LHCN-M2 (cell line): ENCODE data around the gene ZNF705A. TPM values are rescaled to one million over a fixed set of nuclear protein-coding genes. Genes with fewer than 3 reads are reported as not detected.
A peak's percentile ranks its signal among the peaks of the same experiment; 100 is the strongest.
"Not testable (repeated sequence)": the region's sequence is repeated elsewhere in the genome, so short reads cannot be mapped to it uniquely, and the experiment has no call there.

Experiments used
- DNase-seq: peaks from one replicate; pipeline ENCODE4 v3.0.0-alpha.2; 2012; ENCODE audit warnings: low read depth
- polyA plus RNA-seq: library from polyadenylated mRNA; unstranded; fragments of >200 nt; gene quantifications from one replicate; pipeline ENCODE4 v1.2.1, GENCODE V29; 2012; ENCODE audit warnings: missing spikeins
- total RNA-seq: library from RNA; depleted of rRNA; stranded (reverse); fragments of >200 nt; gene quantifications from 2 replicates; pipeline ENCODE4 v1.2.3, GENCODE V29; 2014; rRNA removed

The ZNF705A gene
- total RNA-seq: not detected in 2 replicates
- polyA plus RNA-seq: not detected

- peak; percentile 54 for DNase-seq
These were observed at the start of gene ZNF705A for GRCh38 chr12:8156845-8157244. ZNF705A (plus strand) TSS chr12:8157015; CDS start chr12:8172626, 15,611 bp downstream.

- peak; percentile 65 for DNase-seq
These were observed 47.9 kb upstream of the ZNF705A start for GRCh38 chr12:8108808-8109398.

- DNase-seq: not testable (repeated sequence)
These were observed 43.7 kb upstream of the ZNF705A start for GRCh38 chr12:8113117-8113516.

GRCh38 chr12:8120072-8120713 lies 36.6 kb upstream of the ZNF705A start:
- no peak for DNase-seq

- no peak for DNase-seq
These were observed 33.5 kb upstream of the ZNF705A start, which contains the start of gene CLEC4A for GRCh38 chr12:8123124-8123912. CLEC4A (plus strand) TSS chr12:8123617; CDS start chr12:8123879, 262 bp downstream.

- DNase-seq: no peak
These were observed 29.7 kb upstream of the ZNF705A start for GRCh38 chr12:8127138-8127537.

GRCh38 chr12:8133636-8134397 lies 23.0 kb upstream of the ZNF705A start:
- DNase-seq: not testable (repeated sequence)

GRCh38 chr12:8134398-8134930 lies 22.4 kb upstream of the ZNF705A start:
- DNase-seq: not testable (repeated sequence)

GRCh38 chr12:8141647-8142046 lies 15.2 kb upstream of the ZNF705A start:
- not testable (repeated sequence) for DNase-seq

GRCh38 chr12:8143261-8143660 lies 13.6 kb upstream of the ZNF705A start:
- no peak for DNase-seq

- peak; percentile 93 for DNase-seq
These were observed 10.9 kb upstream of the ZNF705A start for GRCh38 chr12:8145754-8146441.

- no peak for DNase-seq
These were observed 10.4 kb upstream of the ZNF705A start for GRCh38 chr12:8146442-8146771.

GRCh38 chr12:8154526-8154925 lies 2.3 kb upstream of the ZNF705A start:
- no peak for DNase-seq

GRCh38 chr12:8156416-8156815 lies 399 bp upstream of the ZNF705A start:
- DNase-seq: no peak

GRCh38 chr12:8157484-8158198 lies 826 bp downstream of the ZNF705A start:
- DNase-seq: no peak

GRCh38 chr12:8172911-8173310 lies 16.1 kb downstream of the ZNF705A start:
- DNase-seq: not testable (repeated sequence)

- peak; percentile 55 for DNase-seq
These were observed 23.3 kb downstream of the ZNF705A start for GRCh38 chr12:8179989-8180585.

- not testable (repeated sequence) for DNase-seq
These were observed 24.5 kb downstream of the ZNF705A start for GRCh38 chr12:8181271-8181670.

GRCh38 chr12:8182923-8183322 lies 26.1 kb downstream of the ZNF705A start:
- DNase-seq: not testable (repeated sequence)

- DNase-seq: not testable (repeated sequence)
These were observed 26.5 kb downstream of the ZNF705A start for GRCh38 chr12:8183346-8183745.
